ENCODE data around the gene CFAP119.

CFAP119 gene

GRCh38 chr16:30737794-30738648 is 23.8 kb downstream of the CFAP119 start:
- DNase-seq: no peak

DNA sequence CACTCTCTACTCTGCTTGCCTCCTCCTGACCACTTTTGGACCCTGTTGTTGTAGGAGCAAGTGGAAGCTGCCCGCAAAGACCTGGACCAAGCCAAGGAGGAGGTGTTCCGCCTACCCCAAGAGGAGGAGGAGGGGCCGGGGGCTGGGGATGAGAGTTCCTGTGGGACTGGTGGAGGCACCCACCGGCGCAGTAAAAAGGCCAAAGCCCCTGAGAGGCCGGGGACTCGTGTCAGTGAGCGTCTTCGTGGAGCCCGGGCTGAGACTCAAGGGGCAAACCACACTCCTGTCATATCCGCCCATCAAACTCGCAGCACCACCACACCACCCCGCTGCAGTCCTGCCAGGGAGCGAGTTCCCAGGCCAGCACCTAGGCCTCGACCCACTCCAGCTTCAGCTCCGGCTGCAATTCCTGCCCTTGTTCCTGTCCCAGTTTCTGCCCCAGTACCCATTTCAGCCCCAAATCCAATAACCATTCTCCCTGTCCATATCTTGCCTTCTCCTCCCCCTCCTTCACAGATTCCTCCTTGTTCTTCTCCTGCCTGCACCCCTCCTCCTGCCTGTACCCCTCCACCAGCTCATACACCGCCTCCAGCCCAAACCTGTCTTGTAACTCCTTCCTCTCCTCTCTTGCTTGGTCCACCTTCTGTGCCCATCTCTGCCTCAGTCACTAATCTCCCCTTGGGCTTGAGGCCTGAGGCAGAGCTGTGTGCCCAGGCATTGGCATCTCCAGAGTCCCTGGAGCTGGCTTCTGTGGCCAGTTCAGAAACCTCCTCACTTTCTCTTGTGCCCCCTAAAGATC is 24.7 kb downstream of the CFAP119 start:
- DNase-seq: no peak

DNA sequence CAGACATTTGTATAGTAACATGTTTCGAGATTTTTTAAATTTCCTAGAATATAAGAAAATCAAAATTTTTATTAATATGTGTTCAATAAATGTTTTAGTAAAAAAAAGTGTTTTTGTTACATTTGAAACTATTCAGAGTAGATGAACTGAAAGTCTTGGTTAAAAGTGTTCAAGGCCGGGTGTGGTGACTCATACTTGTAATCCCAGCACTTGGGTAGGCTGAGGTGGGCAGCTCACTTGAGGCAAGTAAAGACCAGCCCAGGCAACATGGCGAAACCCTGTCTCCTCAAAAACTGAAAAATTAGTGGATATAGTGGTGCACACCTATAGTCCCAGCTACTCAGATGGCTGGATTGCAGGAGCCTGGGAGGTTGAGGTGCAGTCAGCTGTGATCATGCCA is 30.5 kb downstream of the CFAP119 start:
- DNase-seq: no peak

DNA sequence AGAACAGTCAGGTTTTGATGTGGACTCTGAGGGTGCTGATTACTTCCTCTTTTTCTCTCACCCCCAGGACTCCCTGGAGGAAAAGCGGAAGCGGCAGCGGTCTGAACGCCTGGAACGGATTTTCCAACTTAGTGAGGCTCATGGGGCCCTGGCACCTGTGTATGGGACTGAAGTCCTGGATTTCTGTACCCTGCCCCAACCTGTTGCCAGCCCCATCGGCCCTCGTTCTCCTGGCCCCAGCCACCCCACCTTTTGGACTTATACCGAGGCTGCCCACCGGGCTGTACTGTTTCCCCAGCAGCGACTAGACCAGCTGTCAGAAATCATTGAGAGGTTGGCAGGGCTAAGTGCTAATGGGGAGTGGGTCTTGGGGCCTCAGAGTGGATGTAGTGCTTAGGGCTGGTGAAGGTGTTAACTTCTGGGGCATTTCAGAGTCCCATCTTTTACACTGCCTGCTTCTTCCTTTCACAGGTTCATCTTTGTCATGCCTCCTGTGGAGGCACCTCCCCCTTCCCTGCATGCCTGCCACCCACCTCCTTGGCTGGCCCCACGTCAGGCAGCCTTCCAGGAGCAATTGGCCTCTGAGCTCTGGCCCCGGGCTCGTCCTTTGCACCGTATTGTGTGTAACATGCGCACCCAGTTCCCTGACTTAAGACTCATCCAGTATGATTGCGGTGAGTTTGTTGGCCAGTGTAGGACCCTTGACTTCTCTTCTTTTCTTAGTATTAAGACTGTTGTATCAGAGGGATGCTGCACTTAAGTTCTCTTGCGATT is 32.8 kb downstream of the CFAP119 start:
- DNase-seq: no peak

DNA sequence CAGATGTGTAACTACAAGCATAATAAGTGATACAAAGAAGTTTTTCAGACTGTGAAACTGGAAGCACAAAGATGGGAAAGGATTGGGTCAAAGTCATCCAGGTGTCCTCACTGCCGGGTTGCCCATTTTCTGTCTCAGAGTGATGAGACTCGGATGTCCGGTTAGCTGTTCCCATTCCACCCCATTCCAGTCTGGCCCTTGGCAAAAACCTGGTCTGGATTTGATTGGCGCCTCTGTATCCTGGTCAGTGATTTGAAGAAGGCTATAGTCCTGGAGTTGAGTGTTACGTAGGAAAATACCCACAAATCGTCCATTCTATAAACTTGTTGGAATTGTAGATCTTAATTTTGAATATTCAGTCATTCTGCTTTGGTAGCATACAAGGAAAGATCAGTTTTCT is 33.5 kb downstream of the CFAP119 start:
- no peak for DNase-seq

- DNase-seq: no peak
Observed at GRCh38 chr16:30725418-30725792, 36.5 kb downstream of the CFAP119 start.

- no peak for DNase-seq
Observed at GRCh38 chr16:30724641-30725417, 37.0 kb downstream of the CFAP119 start.

DNA sequence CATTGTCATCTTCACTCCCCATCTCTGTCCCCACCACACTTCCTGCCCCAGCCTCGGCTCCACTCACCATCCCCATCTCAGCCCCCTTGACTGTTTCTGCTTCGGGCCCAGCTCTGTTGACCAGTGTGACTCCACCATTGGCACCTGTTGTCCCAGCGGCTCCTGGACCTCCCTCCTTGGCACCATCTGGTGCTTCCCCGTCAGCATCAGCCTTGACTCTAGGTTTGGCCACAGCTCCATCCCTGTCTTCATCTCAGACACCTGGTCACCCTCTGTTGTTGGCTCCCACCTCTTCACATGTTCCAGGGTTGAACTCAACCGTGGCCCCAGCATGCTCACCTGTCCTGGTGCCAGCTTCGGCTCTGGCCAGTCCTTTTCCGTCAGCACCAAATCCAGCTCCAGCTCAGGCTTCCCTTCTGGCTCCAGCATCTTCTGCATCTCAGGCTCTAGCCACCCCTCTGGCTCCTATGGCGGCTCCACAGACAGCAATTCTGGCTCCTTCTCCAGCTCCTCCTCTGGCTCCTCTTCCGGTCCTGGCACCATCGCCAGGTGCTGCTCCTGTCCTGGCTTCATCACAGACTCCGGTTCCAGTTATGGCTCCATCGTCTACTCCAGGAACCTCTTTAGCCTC is 38.0 kb downstream of the CFAP119 start:
- no peak for DNase-seq

DNA sequence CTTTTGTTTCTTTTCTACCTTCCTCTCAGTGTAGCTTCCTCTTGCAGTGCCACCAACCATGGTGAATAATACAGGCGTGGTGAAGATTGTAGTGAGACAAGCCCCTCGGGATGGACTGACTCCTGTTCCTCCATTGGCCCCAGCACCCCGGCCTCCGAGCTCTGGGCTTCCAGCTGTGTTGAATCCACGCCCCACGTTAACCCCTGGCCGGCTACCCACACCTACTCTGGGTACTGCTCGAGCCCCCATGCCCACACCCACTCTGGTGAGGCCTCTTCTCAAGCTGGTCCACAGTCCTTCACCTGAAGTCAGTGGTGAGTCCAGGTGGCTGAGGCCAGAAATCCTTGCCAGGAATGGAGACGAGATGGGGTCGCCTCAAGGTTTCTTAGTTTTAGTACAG is 38.9 kb downstream of the CFAP119 start:
- no peak for DNase-seq

DNA sequence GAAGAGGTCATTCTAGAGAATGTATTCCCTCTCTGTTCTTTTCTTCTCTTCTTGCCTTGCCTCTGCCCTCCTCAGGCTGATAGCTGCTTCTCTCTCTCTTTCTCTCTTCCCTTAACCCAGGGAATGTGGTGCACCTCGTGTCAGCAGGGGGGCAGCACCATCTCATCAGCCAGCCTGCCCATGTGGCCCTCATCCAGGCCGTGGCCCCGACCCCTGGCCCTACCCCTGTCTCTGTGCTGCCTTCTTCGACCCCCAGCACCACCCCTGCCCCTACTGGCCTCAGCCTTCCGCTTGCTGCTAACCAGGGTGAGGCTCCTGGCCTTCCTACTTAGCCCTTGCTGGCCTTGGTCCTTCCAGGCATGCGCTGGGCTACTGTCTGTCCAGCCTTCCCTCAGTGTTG is 39.4 kb downstream of the CFAP119 start:
- no peak for DNase-seq

- DNase-seq: no peak
Observed at GRCh38 chr16:30721606-30722005, 40.3 kb downstream of the CFAP119 start.

DNA sequence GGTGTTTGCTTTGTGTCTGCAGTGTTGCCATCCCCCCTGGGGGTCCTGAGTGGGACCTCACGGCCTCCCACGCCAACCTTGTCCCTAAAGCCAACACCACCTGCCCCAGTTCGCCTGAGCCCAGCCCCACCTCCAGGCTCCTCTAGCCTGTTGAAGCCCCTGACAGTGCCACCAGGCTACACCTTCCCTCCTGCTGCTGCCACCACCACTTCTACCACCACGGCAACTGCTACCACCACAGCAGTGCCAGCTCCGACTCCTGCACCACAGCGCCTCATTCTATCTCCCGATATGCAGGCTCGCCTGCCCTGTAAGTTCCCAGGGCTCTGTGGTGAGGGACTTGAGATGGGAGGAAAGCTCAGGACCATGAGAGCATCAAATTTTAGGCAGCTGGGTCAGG is 40.7 kb downstream of the CFAP119 start:
- DNase-seq: no peak

GRCh38 chr16:30720694-30721093 is 41.2 kb downstream of the CFAP119 start:
- no peak for DNase-seq

DNA sequence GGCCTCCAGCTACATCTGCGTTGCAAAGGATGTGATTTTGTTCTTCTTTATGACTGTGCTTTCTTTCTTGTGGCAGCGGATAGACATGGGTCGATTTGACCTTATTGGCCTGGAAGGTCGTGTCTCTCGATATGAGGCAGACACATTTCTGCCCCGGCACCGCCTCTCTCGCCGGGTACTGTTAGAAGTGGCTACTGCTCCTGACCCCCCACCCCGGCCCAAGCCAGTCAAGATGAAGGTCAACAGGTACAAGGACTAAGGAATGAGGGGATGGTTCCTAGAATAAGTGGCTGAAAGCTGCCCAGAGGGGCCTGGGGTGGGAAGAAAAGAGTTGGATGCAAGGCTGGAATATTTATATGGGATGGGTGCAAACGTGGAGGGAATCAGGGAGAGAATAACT is 41.8 kb downstream of the CFAP119 start:
- DNase-seq: no peak

DNA sequence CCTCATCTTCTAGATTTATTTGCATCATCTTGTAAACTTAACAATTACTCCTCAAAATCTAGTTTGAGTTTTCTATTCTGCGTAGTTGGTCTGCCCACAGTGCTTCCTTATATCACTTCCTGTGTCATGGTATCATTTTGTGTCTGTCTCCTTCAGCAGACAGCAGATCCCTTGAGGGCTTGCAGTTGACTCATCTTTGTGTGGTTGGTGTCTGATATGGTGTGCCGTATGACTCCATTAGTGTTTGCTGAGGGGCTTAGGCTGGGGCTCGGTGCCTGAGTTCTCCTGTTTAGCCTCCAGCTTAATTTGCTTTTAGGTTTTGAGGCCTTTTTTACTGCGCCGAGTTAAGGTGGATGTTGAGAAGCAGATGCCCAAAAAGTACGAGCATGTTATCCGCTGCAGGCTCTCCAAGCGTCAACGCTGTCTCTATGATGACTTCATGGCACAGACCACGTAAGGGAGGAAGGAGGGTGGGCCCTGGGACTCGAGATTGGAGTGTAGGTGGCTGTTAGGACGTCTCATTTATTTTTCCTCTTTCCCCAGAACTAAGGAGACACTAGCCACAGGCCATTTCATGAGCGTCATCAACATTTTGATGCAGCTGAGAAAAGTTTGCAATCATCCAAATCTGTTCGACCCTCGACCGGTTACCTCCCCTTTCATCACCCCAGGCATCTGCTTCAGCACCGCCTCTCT is 46.0 kb downstream of the CFAP119 start:
- no peak for DNase-seq

- DNase-seq: no peak
Observed at GRCh38 chr16:30711712-30712111, 50.1 kb downstream of the CFAP119 start.

DNA sequence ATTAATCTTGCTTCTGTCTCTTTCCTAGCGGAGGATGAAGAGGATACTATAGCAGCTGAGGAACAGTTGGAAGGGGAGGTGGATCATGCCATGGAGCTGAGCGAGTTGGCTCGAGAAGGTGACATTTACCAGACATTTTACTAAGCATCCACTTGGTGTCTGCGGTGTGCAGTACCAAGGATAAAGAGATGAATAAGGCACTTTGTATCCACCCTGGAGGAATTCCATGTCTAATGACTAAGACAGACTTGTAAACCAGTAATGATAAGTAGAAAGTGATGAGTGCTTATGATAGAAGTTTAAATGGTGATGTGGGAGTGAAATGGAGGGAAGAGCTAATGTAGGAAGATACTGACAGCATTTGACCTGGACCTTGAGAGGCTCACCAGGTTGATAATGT is 50.9 kb downstream of the CFAP119 start:
- no peak for DNase-seq
